GM18511 (cell line): ENCODE data around the gene AGO4.
"Not testable (repeated sequence)": the region's sequence is repeated elsewhere in the genome, so short reads cannot be mapped to it uniquely, and the experiment has no call there.

Experiments
- ATAC-seq: cut with Tn5 transposase; IDR thresholded peaks from one replicate; pipeline ENCODE4 v1.9.1; 2021; ENCODE audit warnings: mild to moderate bottlenecking, moderate library complexity; ENCODE audit not compliant: unreplicated experiment

Gene AGO4

GRCh38 chr1:35810096-35810881 is 2.5 kb downstream of the AGO4 start:
- ATAC-seq = no peak

GRCh38 chr1:35812754-35813153 is 4.9 kb downstream of the AGO4 start:
- ATAC-seq = not testable (repeated sequence)

DNA sequence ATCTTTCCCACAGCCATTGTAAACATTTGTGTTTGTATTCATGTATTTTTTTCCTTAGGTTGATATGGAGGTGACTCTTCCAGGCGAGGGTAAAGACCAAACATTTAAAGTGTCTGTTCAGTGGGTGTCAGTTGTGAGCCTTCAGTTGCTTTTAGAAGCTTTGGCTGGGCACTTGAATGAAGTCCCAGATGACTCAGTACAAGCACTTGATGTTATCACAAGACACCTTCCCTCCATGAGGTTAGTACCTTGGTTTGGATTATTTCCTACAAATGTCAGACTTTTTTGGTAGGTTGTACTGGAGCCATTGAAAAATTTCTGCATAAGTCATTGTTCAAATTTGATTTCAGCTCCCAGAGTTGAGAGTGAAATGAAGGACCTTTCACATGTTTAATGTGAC is 17.4 kb downstream of the AGO4 start:
- ATAC-seq = no peak

DNA sequence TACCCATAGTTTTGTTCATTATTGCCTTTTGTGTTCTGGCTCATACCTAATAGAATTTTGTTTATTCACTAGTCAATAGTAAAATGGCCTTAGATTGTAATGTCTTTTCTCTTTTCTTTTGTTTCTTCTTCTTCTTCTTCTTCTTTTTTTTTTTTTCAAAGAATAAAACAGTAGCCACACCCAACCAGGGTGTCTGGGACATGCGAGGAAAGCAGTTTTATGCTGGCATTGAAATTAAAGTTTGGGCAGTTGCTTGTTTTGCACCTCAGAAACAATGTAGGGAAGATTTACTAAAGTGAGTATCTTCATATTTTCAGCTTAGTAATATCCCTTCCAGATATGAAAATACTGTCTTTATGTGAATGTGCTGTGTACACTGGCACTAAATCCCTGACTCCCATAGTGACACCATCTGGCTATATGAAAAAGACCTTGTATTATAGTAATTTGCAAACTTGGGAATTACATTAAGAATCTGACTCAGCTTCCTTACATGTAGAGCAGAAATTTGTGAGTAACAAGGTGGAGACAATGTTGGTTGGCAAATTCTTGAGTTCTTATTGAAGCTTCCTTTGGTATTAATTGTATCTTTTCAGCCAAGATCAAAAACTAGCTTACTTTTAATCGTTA is 24.6 kb downstream of the AGO4 start:
- ATAC-seq = no peak

DNA sequence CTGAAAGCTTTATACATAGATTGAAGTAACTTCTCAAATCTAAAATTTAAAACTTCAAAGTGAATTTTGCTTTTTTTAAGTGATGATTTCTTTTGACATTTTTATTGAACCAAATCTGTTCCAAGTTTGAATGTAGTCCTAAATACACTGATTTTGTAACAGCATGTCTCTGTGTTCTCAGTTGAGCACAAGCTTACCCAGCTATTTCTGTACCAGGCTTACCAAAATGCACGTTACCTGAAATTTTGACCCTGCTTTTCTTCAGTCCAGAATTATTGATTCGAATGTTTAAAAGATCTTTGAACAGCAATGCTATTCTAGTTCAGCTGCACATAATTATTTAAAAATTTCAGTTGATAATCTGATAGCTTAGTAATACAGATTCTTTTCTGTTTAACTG is 25.6 kb downstream of the AGO4 start:
- no peak for ATAC-seq

DNA sequence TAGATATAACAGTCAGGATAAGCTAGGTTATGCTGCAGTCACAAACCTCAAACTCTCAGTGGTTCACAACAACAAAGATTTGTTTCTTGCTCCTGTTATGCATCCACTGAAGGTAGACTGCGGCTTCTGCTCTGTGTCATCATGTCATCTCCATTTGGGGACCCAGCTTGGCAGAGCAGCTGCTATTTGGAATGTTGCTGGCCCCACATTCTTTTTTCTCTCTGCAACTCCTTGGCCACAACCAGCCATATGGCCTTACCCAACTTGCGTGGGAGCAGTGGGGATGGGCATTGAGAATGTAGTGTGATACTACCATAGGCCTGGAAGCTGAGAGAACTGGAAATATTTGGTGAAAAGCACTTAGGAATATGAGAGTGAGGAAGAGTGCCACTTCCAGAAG is 26.4 kb downstream of the AGO4 start:
- ATAC-seq = no peak

DNA sequence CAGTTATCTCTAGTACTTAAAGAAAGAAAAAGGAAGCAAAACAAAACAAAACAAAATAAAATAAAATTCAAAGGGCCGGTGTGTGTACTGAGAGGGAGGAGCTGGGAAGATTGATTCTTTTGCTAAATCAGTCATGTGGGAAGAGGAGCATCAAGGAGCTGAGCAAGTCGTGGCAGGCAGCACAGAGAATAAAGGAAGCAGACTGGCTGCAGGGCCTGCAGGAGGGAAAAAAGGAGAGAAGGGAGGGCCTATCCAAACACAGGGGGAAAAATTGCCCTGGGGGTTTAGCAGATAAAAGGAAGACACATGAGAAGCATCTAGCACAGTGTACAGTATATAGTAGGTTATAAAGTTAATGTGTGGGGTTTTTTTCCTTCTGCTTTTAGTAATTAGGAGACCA is 27.6 kb downstream of the AGO4 start:
- no peak for ATAC-seq

- no peak for ATAC-seq
Measured at GRCh38 chr1:35836734-35837133, 28.9 kb downstream of the AGO4 start.

DNA sequence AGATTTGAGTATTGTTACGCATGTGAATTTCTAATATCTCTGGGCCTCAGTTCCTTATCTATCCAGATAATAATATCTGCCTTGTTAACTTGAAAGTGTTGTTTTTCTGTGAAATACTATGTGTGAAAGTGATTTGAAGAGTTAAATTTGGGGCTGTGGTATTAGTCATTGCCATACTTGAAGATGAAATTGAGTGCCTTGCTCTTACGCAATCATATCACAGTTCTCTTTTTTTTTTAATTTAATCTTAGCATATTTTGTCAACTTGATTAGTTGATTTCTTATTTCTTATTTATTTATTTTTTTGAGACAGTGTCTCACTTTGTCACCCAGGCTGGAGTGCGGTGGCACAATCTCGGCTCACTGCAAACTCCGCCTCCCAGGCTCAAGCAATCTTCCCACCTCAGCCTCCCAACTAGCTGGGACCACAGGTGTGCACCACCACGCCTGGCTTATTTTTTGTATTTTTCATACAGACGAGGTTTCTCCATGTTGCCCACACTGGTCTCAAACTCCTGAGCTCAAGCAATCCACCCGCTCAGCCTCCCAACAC is 31.0 kb downstream of the AGO4 start:
- ATAC-seq = no peak

GRCh38 chr1:35844826-35845225 is 37.0 kb downstream of the AGO4 start:
- ATAC-seq = no peak

DNA sequence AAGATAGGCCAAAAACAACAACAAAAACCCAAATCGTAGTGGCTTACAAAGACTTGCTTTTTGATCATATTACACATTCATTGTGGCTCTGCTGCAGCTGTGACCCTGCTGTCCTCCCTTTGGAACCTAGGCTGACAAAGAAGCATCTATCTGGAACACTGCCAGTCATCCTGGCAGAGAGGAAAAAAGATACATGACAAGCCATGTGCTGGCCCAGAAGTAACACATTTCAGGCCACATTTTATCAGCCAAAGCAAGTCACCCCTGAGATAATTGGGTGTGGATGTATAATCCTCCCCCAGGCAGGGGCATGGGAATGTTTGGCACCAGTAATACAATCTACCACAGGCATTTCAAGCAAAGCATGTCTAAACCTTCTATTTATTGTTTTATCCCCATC is 38.0 kb downstream of the AGO4 start:
- no peak for ATAC-seq

DNA sequence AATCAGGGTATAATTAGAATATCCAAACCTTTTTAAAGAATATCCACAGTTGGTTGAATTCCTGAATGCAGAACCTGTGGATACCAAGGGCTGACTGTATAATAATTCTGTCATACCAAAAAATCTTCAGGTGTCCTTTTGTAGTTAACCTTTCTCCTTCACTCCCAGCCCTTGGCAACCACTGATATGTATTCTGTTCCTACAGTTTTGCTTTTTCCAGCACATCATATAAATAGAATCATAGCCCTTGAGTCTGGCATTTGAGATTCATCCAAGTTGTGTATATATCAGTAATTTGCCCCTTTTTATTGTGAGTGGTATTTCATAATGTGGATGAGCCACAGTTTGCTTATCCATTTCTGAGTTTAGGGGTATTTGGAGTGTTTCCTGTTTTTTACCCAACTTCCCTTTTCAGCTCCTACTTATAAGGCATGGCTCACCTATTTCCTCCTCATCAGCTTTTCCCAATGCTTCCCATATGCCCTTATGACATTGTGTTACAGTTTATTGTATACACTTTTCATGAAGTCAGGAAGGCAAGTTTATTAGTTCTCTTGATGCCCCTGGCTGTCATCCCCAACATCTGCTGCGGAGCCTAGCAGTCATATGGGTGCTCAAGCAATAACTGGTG is 40.2 kb downstream of the AGO4 start:
- ATAC-seq = no peak

- no peak for ATAC-seq
Measured at GRCh38 chr1:35850051-35850450, 42.2 kb downstream of the AGO4 start.

DNA sequence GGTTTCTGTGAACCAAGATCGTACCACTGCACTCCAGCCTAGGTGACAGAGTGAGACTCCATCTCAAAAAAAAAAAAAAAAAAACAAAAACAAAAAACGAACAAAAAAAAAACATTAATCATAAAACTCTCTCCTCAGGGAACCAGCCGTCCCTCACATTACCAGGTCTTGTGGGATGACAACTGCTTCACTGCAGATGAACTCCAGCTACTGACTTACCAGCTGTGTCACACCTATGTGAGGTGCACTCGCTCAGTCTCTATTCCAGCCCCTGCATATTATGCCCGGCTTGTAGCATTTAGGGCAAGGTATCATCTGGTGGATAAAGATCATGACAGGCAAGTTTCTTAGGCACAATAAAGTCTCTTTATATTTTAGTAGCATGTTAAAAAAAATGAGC is 42.9 kb downstream of the AGO4 start:
- ATAC-seq = no peak

DNA sequence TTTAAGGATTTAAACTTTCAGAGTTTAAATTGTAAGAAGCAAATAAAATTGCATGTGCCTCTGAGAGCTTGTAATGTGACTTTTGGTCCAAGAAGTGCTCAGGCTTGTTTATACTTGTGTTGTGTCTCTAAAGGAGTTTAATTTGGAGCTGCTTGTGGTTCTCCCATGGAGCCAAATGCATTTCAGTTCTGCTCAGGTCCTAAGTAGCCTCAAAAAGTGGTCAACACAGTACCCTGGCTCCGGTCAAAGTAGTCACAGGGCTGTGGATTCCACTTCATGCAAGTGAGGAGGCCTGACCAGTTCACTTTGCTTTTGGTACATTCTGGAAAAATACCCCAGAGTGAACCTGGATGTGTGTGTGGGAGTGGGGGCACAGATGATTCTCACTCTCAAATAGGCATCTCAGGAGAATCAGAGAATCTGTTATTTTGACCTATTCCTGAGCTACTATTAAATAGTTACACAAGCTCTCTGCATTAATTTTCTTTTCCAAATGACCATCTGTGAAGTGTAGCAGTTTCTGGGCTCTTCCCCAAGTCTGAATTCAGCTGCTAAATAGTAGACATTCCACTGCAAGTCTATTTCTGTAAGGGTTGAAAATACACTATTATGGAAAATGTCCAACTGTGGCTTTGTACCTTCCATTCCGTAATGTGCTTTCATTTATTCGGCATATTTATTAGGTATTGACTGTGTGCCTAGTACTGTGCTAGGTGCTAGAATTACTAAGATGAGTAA is 43.5 kb downstream of the AGO4 start:
- no peak for ATAC-seq

GRCh38 chr1:35852241-35852640 is 44.4 kb downstream of the AGO4 start:
- ATAC-seq = no peak

GRCh38 chr1:35854989-35855700 is 47.3 kb downstream of the AGO4 start:
- no peak for ATAC-seq

DNA sequence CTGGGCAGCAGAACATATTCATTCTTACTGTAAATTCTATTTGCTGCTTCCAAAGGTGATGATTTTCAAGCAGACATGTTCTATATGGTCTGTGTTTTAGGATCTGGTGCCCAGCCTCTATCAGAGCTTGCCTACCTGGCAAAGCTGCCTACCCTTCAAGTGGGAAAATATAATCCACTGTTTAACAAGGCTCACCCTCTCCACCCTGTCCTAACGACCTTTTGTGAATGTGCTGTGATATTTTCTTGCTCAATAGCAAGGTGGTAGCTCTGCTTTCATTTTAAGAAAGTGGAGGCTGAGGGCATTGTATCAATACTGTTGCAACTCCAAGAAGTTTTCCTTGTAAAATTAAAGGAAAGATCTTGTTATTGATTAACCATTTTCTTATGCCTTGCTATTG is 49.1 kb downstream of the AGO4 start:
- ATAC-seq = no peak

DNA sequence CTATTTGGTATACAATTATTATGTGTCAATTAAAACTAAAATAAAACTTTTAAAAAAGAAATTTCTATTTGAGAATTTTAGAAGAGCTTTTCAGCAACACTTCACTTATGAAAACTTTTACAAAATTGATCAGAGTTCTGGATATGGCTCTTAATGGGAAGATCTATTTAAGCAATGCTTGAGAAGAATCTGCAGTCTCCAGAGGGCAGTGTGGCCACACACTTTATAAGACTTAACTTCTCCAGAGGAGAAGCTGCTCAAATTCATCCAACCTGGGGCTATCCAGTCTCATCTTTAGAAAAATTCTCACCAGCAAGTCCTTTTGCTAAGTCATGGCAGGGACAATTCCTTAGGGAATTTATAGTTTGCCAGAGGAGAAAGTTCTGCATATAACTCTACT is 50.0 kb downstream of the AGO4 start:
- ATAC-seq = no peak

DNA sequence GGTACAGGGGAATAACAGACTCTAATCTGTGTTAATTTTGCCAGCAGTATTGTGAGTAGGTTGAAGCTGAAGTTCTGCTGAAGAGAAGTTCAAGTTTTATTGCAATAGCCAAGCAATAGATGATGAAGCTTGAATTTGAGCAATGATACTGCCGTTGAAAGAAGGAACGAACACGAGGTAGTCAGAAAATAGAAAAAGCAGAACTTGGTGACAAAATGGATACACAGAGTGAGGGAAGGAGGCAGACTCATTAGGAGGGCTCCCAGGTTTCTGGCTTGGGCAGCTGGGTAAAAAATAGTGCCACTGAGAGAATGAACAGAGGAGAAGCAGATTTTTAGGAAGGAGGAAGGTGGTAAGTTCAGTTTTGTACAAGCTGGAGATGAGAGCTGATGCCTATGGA is 52.9 kb downstream of the AGO4 start:
- ATAC-seq = no peak

- no peak for ATAC-seq
Measured at GRCh38 chr1:35863136-35863535, 55.3 kb downstream of the AGO4 start.
